ENCODE results near the gene GATAD2B.

GATAD2B gene

GRCh38 chr1:153951801-153952200 is 29.0 kb upstream of the GATAD2B start:
- DNase-seq (ENCODE audit: low spot score) = no peak

DNA sequence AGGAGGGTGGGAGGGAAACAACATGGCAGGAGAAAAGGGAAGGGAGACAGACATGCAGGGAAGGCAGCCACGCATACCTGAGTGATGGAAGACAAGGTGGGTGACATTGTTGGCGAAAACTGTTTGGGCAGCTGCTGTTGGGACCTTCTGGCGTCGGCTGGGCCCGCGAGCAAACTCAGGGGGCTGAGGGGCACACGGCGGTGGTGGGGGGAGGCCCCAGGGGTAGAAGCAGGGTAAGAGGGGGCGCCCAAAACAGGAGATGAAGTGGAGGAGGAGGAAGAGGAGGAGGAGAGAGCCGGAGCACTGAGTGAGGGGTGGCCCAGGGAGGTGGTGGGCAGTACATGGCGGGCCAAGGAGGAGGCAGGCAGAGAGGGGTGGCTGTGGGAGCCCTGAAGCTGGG is 28.4 kb upstream of the GATAD2B start:
- no peak for DNase-seq (ENCODE audit: low spot score)

DNA sequence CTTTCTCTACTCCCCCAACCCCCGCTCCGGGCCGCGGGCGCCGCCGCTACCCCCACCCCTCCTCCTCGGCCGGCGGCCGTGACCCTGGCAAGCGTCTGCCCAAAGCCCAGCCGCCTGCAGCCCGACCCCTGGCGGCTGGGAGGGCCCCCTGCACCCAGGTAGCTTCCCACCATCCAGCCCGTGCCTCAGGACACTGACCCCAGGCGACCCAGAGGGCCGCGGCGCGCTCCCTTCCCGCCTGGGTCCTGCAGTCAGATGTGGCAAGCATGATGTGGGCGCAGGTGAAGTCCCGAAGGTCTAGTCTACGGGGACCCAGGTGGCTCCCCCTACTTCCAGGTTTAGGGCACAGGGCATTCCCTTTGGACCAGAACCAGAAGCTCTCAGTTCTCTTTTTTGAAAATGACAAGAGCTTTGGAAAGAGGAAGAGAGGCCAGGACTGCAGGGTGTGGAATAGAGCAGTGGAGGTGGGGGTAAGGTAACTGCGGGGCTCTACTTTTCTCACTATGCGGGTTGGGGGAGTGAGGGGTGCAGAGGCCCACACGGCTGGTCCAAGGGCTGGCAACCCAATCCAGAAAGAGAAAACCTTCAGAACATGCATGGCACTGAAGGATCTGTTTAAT is 24.0 kb upstream of the GATAD2B start, which contains the start of gene DENND4B:
TSS of gene DENND4B (minus strand) at position 97 of the 620 bp plus-strand sequence. CDS start 2,344 bp downstream, outside the sequence.
- peak; percentile 88 for DNase-seq (ENCODE audit: low spot score)

DNA sequence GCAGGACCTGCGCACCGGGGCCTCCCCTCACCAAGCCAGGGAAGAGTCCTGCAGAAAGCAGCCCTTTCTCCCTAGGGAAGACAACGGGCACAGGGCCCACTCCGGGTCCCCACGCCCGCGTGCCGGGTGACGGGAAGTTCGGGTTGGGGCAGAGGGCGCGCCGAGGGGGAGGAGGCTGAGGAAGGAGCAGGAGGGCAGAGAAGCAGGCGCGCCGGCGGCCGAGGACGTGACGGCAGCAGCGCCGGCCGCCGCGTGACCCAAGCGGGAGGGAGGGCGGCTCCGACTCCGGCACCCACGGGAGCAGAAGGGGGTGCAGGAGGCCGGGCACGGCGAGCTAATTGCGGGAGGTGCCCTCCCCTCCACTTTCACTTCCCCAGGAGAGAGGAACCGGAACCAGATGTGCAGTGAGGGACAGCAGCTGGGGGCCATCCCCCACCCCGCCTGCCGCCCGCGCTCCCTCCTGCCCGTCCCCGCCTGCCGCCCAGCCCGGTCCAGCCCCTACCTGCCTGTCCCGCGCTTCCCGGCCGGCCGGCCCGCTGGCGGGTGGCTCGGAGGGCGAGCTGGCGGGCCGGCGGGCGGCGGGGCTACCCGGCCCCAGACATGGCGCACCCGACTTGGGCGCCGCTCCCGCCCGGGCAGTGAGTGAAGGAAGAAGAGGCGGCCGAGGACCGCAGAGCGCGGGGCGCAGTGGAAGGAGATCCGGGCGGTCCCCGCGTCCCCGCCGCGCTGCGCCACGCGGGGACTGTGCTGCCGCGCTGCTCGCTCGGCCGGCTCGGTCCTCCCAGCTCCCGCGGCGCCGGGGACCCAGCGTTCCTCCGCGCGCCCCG is 23.2 kb upstream of the GATAD2B start:
- DNase-seq (ENCODE audit: low spot score) = no peak

- no peak for DNase-seq (ENCODE audit: low spot score)
These were observed 22.5 kb upstream of the GATAD2B start for GRCh38 chr1:153945131-153945794.

DNA sequence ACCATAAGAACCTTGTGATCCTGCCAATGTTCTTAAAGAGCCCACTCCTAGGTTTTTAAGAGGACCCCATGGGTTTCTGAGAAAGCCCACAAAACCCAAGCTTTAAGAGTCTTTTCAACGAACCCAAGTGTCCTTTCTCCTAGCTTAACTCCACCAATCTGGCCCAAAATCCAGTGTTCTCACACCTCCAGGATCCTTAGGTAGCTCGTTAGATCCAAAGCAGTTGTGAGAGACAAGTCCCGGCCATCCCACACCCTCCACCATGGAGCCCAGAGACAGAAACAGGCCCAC is 22.0 kb upstream of the GATAD2B start:
- DNase-seq (ENCODE audit: low spot score) = no peak

- DNase-seq (ENCODE audit: low spot score) = no peak
These were observed 21.4 kb upstream of the GATAD2B start for GRCh38 chr1:153944005-153944826.

GRCh38 chr1:153942766-153943549 is 20.2 kb upstream of the GATAD2B start:
- DNase-seq (ENCODE audit: low spot score) = no peak

- DNase-seq (ENCODE audit: low spot score) = no peak
These were observed 19.3 kb upstream of the GATAD2B start for GRCh38 chr1:153941826-153942725.

DNA sequence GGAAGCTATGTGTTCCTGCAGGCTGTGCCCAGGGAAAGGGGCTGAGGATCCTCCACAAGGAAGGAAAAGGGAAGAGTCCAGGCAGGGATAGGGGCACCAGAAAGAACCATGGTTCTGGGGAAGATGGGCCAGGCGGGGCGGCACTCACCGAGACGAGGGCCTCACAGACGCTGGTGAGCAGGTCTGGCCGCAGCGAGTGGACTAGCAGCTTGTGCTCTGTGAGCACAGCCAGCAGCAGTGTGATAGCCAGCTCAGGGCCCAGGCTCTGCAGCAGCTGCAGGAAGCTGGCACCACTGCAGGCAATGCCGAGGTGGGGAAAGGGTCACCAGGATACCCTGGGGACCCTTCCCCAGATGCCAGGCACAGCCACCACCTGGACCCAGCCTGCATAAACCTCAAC is 18.0 kb upstream of the GATAD2B start:
- DNase-seq (ENCODE audit: low spot score) = no peak

DNA sequence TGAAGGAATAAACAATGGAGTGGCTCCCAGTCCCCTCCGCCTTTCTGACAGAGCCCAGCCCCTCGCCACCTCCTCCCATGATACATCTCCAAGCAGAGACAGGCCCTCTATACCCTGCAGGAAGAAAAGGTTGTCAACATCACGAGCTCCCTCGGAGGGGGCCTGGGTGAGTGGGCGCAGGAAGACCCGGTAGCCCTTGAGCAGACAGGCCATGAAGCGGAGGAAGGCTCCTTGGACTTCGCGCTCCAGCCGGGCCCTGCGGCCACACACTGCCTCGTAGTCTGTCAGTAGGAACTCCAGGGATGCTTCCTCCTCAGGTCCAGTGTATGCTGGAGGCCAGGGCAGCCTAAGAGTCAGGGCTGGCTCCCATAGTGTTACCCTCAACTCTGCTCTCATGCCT is 16.7 kb upstream of the GATAD2B start:
- no peak for DNase-seq (ENCODE audit: low spot score)

DNA sequence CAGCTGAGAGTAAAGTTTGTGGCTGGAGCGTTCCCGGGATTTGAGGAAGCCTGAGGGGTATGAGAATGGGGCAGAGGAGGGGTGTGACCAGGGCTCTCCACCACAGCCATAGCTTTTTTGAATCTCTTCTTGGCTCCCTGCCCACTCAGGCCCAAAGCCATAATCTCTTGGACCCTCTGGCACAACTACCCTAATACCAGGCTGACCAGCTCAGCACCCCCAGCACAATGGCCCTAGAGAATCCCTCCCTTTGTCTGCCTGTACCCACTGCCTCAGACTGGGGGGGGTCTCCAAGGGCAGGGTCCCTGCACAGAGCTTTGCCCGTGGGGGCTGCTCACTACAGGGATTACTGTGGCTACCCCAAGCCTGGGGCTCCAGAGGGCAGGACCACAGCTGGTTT is 16.2 kb upstream of the GATAD2B start:
- no peak for DNase-seq (ENCODE audit: low spot score)

- no peak for DNase-seq (ENCODE audit: low spot score)
These were observed 14.6 kb upstream of the GATAD2B start for GRCh38 chr1:153937331-153937730.

DNA sequence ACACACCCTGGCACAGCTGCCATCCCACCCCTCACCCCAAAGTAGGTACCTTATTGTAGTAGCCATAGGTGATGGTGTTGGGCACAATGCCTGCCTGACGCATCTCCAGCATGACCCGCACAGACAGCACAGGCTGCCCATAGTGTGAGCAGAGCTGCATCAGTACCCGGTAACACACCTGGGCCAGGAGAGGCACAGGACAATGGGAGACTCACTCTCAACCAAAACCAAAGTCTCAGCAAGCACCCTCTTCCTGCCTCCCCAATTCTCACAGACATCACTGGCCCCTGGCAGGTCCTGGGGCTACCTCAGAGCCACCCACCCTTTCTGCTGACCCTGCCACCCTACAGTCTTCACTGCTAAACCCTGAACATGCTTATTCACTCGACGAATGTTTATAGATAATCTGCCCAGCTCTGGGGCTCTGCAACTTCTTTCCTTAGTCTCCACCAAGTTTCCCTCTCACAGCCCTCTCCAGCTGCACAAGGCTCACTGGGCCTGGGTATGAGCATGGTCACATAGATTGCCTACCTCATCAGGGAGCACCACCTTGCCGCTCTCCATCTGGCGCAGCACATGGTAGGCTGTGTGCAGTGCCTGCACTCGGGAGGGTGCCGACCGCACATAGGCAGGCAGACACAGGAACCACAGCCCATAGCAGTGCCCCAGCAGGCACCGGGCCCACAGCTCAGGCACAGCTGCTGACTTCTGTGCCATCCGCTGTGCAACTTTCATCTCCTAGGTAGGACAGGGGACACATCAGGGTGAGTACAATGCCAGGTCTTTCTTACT is 13.4 kb upstream of the GATAD2B start:
- DNase-seq (ENCODE audit: low spot score) = no peak

GRCh38 chr1:153934746-153935145 is 12.0 kb upstream of the GATAD2B start:
- no peak for DNase-seq (ENCODE audit: low spot score)

- no peak for DNase-seq (ENCODE audit: low spot score)
These were observed 11.2 kb upstream of the GATAD2B start for GRCh38 chr1:153933955-153934354.

- no peak for DNase-seq (ENCODE audit: low spot score)
These were observed 10.7 kb upstream of the GATAD2B start for GRCh38 chr1:153933430-153933829.

DNA sequence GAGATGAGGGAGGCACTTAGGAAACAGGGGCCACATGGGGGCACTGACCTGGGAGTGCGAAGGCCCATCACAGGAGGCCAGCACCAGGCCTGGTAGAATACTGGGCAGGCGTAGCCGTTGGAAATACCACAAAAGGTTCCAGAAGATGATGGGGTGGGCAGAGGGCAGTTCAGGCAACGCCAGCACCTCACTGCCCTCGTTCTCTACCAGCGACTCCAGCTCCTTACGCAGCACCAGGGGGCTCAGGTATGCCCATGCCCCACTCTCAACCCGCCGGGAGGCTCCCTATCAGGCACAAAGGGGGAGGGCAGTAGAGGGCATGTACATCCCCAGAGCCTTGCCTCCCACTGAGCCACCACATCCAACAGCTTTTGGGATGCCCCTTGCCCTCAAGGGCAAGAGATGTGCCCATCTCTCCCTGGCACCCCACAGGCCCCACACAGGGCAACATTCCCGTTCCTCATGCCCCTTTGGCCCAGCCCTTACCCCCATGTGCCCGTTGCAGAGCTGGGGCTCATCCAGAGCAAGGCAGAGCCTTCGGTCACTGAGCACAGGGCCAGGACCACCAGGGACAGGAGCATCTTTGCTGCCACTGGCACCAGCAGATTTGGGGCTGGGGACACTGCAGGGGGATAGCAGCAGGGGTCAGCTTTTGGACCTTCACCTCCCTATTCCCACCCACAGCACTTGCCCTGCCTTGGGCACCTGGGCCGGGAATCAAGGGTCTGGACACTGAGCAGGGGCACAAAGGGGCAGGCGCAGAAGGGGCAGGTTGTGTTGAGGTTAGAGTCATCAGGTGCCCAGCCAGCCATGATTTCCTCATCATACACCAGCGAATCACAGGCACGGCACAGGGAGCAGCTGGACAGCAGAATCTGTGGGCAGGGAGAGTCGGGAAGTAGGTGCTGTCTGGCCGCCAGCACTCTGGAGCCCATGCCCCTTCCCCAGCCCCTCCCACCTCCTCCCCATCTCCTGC is 9.7 kb upstream of the GATAD2B start:
- DNase-seq (ENCODE audit: low spot score) = no peak
